Mesothelial cell of epicardium (in vitro differentiated cells): ENCODE data around the gene IQCN. TPM values are rescaled to one million over a fixed set of nuclear protein-coding genes. Genes with fewer than 3 reads are reported as not detected.

Experiments
- DNase-seq, 2 experiments: peaks; one replicate each; pipeline ENCODE4 v3.0.0; 2021; ENCODE audit warnings: low spot score in 2 of 2; ENCODE audit not compliant: unreplicated experiment in 2 of 2
- H3K27ac Mint-ChIP-seq: 2 replicates; pipeline ENCODE4 v1.8.0; 2021; ENCODE audit warnings: mixed read lengths
- H3K27me3 Mint-ChIP-seq: 2 replicates; pipeline ENCODE4 v1.8.0; 2021; ENCODE audit warnings: low read depth, mixed read lengths
- H3K36me3 Mint-ChIP-seq: 2 replicates; pipeline ENCODE4 v1.8.0; 2021; ENCODE audit warnings: mixed read lengths
- H3K4me1 Mint-ChIP-seq: 2 replicates; pipeline ENCODE4 v1.8.0; 2021; ENCODE audit warnings: mixed read lengths
- H3K4me3 Mint-ChIP-seq: 2 replicates; pipeline ENCODE4 v1.8.0; 2021; ENCODE audit warnings: mild to moderate bottlenecking, moderate library complexity, mixed read lengths
- H3K9me3 Mint-ChIP-seq: 2 replicates; pipeline ENCODE4 v1.8.0; 2021; ENCODE audit warnings: mixed read lengths
- total RNA-seq: library from RNA; stranded (reverse); gene quantifications from 3 replicates; pipeline ENCODE4 v1.2.1, GENCODE V29; 2021
- TF ChIP-seq, protein P1 (sequence below): fragments of 200-600 bp; sonication (generic); IDR thresholded peaks from one replicate; pipeline ENCODE4 v1.5.0; 2021; ENCODE audit warnings: antibody characterized with exemption; ENCODE audit not compliant: unreplicated experiment

The IQCN gene
- total RNA-seq, 1 donor from 2014 or later, result 17.1 TPM

DNA sequence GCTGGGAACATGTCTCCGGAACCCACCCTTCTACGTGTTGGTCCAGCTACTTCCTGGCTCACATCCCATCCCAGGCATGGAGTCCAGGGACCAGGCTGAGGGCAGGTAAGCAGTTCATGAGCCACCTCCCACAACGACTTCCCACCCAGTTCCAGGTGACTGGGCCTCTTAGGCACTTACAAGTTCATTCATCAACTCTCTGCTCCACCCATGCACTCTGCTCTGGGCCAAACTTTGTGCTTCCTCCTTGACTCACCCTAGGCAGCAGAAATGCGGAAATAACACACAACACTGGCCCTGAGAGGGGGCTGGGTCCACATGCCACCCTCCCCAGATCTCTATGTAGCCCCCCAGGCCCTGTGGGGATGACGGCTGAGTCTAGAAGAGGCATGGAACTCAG, 20.5 kb downstream of the IQCN start:
- Mint-ChIP-seq H3K4me3 (no peak overlapping the region), H3K9me3 (no peaks in the 10 kb centered on the region), H3K27me3 (peaks cover 30% of the 10 kb centered on the region), H3K27ac (no peak overlapping the region), H3K36me3 (peaks cover 3% of the 10 kb centered on the region), H3K4me1 (no peaks in the 10 kb centered on the region)
- TF ChIP-seq, protein P1, sequence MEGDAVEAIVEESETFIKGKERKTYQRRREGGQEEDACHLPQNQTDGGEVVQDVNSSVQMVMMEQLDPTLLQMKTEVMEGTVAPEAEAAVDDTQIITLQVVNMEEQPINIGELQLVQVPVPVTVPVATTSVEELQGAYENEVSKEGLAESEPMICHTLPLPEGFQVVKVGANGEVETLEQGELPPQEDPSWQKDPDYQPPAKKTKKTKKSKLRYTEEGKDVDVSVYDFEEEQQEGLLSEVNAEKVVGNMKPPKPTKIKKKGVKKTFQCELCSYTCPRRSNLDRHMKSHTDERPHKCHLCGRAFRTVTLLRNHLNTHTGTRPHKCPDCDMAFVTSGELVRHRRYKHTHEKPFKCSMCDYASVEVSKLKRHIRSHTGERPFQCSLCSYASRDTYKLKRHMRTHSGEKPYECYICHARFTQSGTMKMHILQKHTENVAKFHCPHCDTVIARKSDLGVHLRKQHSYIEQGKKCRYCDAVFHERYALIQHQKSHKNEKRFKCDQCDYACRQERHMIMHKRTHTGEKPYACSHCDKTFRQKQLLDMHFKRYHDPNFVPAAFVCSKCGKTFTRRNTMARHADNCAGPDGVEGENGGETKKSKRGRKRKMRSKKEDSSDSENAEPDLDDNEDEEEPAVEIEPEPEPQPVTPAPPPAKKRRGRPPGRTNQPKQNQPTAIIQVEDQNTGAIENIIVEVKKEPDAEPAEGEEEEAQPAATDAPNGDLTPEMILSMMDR, result no peak
- no peak for DNase-seq

DNA sequence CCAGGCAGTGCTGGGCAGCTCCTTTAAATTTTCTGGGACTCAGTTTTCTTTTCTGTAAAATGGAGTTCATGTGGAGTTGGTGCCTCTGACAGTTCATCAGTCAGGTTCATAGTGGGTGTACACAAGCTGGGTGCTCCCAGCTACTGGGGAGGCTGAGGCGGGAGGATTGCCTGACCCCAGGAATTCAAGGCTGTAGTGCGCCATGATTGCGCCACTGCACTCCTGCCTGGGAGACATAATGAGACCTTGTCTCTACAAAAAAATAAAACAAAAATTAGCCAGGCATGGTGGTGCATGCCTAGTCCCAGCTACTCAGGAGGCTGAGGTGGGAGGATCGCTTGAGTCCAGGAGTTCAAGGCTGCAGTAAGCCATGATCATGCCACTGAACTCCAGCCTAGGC, 21.1 kb downstream of the IQCN start:
- Mint-ChIP-seq H3K27ac (no peak overlapping the region), H3K4me3 (no peak overlapping the region), H3K9me3 (no peaks in the 10 kb centered on the region), H3K4me1 (peaks cover 1% of the 10 kb centered on the region), H3K36me3 (peaks cover 3% of the 10 kb centered on the region), H3K27me3 (peaks cover 30% of the 10 kb centered on the region)
- no peak for DNase-seq
- TF ChIP-seq, protein P1, result no peak

DNA sequence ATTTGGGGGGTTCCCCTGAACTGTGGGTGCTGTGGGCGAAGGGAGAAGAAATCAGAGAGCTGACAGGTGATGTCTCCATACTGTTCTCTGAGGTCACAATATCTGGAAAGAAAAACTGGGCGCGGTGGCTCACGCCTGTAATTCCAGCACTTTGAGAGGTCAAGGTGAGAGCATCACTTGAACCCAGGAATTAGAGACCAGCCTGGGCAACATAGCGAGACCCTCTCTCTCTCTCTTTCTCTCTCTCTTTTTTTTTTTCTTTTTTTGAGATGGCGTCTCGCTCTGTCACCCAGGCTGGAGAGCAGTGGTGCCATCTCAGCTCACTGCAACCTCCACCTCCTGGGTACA, 21.9 kb downstream of the IQCN start:
- Mint-ChIP-seq H3K36me3 (peaks cover 3% of the 10 kb centered on the region), H3K4me1 (peaks cover 1% of the 10 kb centered on the region), H3K27ac (no peak overlapping the region), H3K4me3 (no peak overlapping the region), H3K9me3 (no peaks in the 10 kb centered on the region), H3K27me3 (peaks cover 30% of the 10 kb centered on the region)
- TF ChIP-seq, protein P1, result no peak
- no peak for DNase-seq

DNA sequence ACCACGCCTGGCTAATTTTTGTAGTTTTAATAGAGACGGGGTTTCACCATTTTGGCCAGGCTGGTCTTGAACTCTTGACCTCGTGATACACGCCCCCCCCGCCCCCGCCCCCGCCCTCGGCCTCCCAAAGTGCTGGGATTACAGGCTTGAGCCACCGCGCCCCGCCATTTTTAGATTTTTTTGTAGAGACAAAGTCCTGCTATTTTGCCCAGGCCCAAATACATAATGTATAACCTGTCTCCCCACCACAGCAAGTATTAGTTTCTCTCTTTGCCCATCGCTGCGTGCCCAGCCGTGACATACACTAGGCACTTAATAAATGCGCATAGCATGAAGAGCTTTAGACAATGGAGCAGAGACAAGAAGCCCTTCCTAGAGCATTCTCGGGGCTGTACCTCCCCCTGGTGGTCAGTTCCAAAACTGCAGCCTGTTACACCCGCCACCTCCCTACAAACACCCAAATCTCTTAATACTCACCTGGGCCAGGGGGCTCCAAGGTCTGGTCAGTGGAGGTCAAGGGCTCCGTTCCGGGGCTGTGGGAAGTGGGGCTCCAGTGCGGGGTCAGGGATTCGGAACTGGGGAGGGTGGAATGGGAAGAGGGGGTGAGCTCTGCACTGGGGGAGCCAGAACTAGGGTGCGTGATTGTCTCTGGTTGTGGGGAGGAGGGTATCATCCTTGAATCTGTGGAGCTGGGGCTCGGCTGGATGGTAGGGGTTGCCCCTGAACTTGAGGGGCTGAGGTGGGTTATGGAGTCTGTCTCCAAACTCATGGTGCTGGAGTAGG, 22.5 kb downstream of the IQCN start:
- H3K9me3 Mint-ChIP-seq, result no peaks in the 10 kb centered on the region
- H3K4me3 Mint-ChIP-seq, result no peak overlapping the region
- H3K27ac Mint-ChIP-seq, result no peak overlapping the region
- DNase-seq, result peak in 1 of 2 experiments; percentile 89
- H3K27me3 Mint-ChIP-seq, result peaks cover 30% of the 10 kb centered on the region
- H3K4me1 Mint-ChIP-seq, result peaks cover 1% of the 10 kb centered on the region
- TF ChIP-seq, protein P1, result peak; percentile 97
- H3K36me3 Mint-ChIP-seq, result peaks cover 1% of the 10 kb centered on the region

DNA sequence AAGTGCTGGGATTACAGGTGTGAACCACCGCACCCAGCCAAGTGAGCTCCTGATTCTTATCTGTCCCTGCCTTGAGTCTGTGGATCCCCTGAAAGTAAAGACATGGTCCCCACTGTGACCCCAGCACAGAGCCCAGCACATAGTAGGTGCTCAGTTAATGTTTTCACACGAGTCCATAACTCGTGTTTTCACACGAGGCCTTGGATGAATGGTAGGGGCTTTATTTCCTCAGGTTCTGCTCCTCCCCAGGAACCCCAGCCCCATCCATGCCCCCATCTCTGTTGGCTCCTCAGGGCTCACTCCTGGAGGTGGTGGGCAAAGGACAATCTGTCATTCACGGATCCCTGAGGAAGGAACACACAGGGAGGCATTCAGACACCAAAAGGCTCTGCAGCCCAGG, 24.4 kb downstream of the IQCN start:
- peaks cover 1% of the 10 kb centered on the region for H3K4me1 Mint-ChIP-seq
- no peaks in the 10 kb centered on the region for H3K9me3 Mint-ChIP-seq
- H3K27ac Mint-ChIP-seq, result no peak overlapping the region
- DNase-seq, result no peak
- H3K4me3 Mint-ChIP-seq, result no peak overlapping the region
- peaks cover 26% of the 10 kb centered on the region for H3K27me3 Mint-ChIP-seq
- TF ChIP-seq, protein P1, result no peak
- no peaks in the 10 kb centered on the region for H3K36me3 Mint-ChIP-seq
